Measurements from ENCODE around the gene RAX2.

RAX2 gene

DNA sequence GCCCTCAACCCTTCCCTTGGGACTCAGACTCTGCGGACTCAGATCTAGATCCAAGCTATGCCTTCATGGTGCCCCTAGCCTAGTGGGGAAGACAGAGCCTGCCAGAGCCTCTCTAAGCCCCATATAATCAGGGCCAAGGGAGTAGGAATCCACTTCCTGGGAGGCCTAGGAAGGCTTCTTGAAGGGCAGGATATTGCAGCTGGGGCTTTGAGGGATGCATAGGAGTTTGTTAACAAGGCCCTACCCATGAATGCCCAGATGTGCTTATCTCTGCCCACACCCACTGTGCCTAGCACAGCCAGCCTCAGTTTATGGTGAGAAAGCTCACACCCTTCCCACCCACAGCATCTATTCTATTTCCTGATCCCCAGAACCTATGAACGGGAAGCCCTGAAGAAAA lies 21.8 kb downstream of the RAX2 start:
- H3K27ac ChIP-seq (ENCODE audit: low read depth, low read length) = no peak overlapping the region
- peaks cover 18 to 57% of the 10 kb centered on the region in 2 donors for H3K36me3 ChIP-seq (ENCODE audit: control insufficient read depth in 1 of 2, insufficient read depth in 2 of 2, low read length in 2 of 2)
- no peaks in the 10 kb centered on the region for H3K4me1 ChIP-seq (ENCODE audit: control insufficient read depth in 1 of 2, insufficient read depth in 2 of 2, low read length in 2 of 2)
- no peak overlapping the region for H3K4me3 ChIP-seq (ENCODE audit: low read depth in 1 of 2, low read length in 2 of 2)
- H3K9ac ChIP-seq (ENCODE audit: low read depth in 1 of 2, low read length in 2 of 2) = no peak overlapping the region
- H3K27me3 ChIP-seq (ENCODE audit: control insufficient read depth in 1 of 2, insufficient read depth in 2 of 2, low read length in 2 of 2) = no peaks in the 10 kb centered on the region
- no peaks in the 10 kb centered on the region for H3K9me3 ChIP-seq (ENCODE audit: control insufficient read depth in 1 of 2, low read length in 2 of 2)

DNA sequence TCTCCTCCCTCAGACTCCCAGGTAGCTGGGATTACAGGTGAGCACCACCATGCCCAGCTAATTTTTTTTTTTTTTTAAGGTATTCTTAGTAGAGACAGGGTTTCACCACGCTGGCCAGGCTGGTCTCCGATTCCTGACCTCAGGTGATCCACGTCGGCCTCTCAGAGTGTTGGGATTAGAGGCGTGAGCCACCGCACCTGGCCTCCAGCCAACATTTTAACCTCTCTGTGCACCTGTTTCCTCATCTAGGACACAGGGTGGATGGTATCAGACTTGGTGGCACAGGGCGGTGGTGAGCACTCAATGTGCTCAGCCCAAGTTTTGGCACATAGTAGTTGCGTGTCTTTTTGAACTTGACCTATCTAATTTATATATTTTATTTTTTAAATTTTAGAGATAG lies 23.1 kb downstream of the RAX2 start:
- H3K36me3 ChIP-seq (ENCODE audit: control insufficient read depth in 1 of 2, insufficient read depth in 2 of 2, low read length in 2 of 2) = peaks cover 18 to 57% of the 10 kb centered on the region in 2 donors

GRCh38 chr19:3746371-3747056 lies 25.5 kb downstream of the RAX2 start:
- Histone ChIP-seq H3K4me3 (ENCODE audit: low read depth in 1 of 2, low read length in 2 of 2) (no peak overlapping the region), H3K36me3 (ENCODE audit: control insufficient read depth in 1 of 2, insufficient read depth in 2 of 2, low read length in 2 of 2) (peaks cover 16 to 59% of the 10 kb centered on the region in 2 donors), H3K27me3 (ENCODE audit: control insufficient read depth in 1 of 2, insufficient read depth in 2 of 2, low read length in 2 of 2) (no peaks in the 10 kb centered on the region), H3K27ac (ENCODE audit: low read depth, low read length) (no peak overlapping the region), H3K9me3 (ENCODE audit: control insufficient read depth in 1 of 2, low read length in 2 of 2) (no peaks in the 10 kb centered on the region), H3K9ac (ENCODE audit: low read depth in 1 of 2, low read length in 2 of 2) (no peak overlapping the region), H3K4me1 (ENCODE audit: control insufficient read depth in 1 of 2, insufficient read depth in 2 of 2, low read length in 2 of 2) (no peaks in the 10 kb centered on the region)

More for the DNA sequence above, 23.1 kb downstream of the RAX2 start:
- Histone ChIP-seq H3K27ac (ENCODE audit: low read depth, low read length) (no peak overlapping the region), H3K4me3 (ENCODE audit: low read depth in 1 of 2, low read length in 2 of 2) (no peak overlapping the region), H3K27me3 (ENCODE audit: control insufficient read depth in 1 of 2, insufficient read depth in 2 of 2, low read length in 2 of 2) (no peaks in the 10 kb centered on the region), H3K9me3 (ENCODE audit: control insufficient read depth in 1 of 2, low read length in 2 of 2) (no peaks in the 10 kb centered on the region), H3K9ac (ENCODE audit: low read depth in 1 of 2, low read length in 2 of 2) (no peak overlapping the region), H3K4me1 (ENCODE audit: control insufficient read depth in 1 of 2, insufficient read depth in 2 of 2, low read length in 2 of 2) (no peaks in the 10 kb centered on the region)

- Histone ChIP-seq H3K9ac (ENCODE audit: low read depth in 1 of 2, low read length in 2 of 2) (no peak overlapping the region), H3K4me3 (ENCODE audit: low read depth in 1 of 2, low read length in 2 of 2) (no peak overlapping the region), H3K4me1 (ENCODE audit: control insufficient read depth in 1 of 2, insufficient read depth in 2 of 2, low read length in 2 of 2) (no peaks in the 10 kb centered on the region), H3K36me3 (ENCODE audit: control insufficient read depth in 1 of 2, insufficient read depth in 2 of 2, low read length in 2 of 2) (peaks cover 10 to 52% of the 10 kb centered on the region in 2 donors), H3K27me3 (ENCODE audit: control insufficient read depth in 1 of 2, insufficient read depth in 2 of 2, low read length in 2 of 2) (no peaks in the 10 kb centered on the region), H3K27ac (ENCODE audit: low read depth, low read length) (no peak overlapping the region), H3K9me3 (ENCODE audit: control insufficient read depth in 1 of 2, low read length in 2 of 2) (no peaks in the 10 kb centered on the region)
Measured at GRCh38 chr19:3745363-3746045, 26.5 kb downstream of the RAX2 start.

DNA sequence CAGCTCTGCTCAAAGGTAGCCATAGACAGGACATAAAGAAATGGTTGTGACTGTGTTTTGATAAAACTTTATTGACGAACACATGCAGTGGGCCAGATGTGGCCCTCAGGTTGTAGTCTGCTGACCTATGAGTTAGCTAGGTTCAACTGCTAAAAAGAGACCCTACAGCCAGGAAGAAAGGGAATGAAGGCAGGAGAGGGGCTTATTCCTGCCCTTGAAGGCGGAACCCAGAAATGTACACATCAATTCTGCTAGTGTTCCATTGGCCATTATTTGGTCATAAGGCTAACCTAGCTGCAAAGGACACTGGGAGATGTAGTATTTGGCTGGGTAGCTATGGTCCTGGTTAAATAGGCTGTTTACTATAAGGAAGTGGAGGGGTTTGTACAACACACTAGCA lies 28.5 kb downstream of the RAX2 start:
- Histone ChIP-seq H3K27ac (ENCODE audit: low read depth, low read length) (no peak overlapping the region), H3K9ac (ENCODE audit: low read depth in 1 of 2, low read length in 2 of 2) (no peak overlapping the region), H3K27me3 (ENCODE audit: control insufficient read depth in 1 of 2, insufficient read depth in 2 of 2, low read length in 2 of 2) (no peaks in the 10 kb centered on the region), H3K4me3 (ENCODE audit: low read depth in 1 of 2, low read length in 2 of 2) (no peak overlapping the region), H3K36me3 (ENCODE audit: control insufficient read depth in 1 of 2, insufficient read depth in 2 of 2, low read length in 2 of 2) (peaks cover 0 to 43% of the 10 kb centered on the region in 2 donors), H3K4me1 (ENCODE audit: control insufficient read depth in 1 of 2, insufficient read depth in 2 of 2, low read length in 2 of 2) (no peaks in the 10 kb centered on the region), H3K9me3 (ENCODE audit: control insufficient read depth in 1 of 2, low read length in 2 of 2) (no peaks in the 10 kb centered on the region)

GRCh38 chr19:3740431-3740830 lies 31.6 kb downstream of the RAX2 start:
- Histone ChIP-seq H3K9ac (ENCODE audit: low read depth in 1 of 2, low read length in 2 of 2) (no peak overlapping the region), H3K27me3 (ENCODE audit: control insufficient read depth in 1 of 2, insufficient read depth in 2 of 2, low read length in 2 of 2) (no peaks in the 10 kb centered on the region), H3K27ac (ENCODE audit: low read depth, low read length) (no peak overlapping the region), H3K9me3 (ENCODE audit: control insufficient read depth in 1 of 2, low read length in 2 of 2) (no peaks in the 10 kb centered on the region), H3K4me1 (ENCODE audit: control insufficient read depth in 1 of 2, insufficient read depth in 2 of 2, low read length in 2 of 2) (no peaks in the 10 kb centered on the region), H3K36me3 (ENCODE audit: control insufficient read depth in 1 of 2, insufficient read depth in 2 of 2, low read length in 2 of 2) (peaks cover 14 to 53% of the 10 kb centered on the region in 2 donors), H3K4me3 (ENCODE audit: low read depth in 1 of 2, low read length in 2 of 2) (no peak overlapping the region)

- H3K36me3 ChIP-seq (ENCODE audit: control insufficient read depth in 1 of 2, insufficient read depth in 2 of 2, low read length in 2 of 2) = peaks cover 22 to 61% of the 10 kb centered on the region in 2 donors
Measured at GRCh38 chr19:3738477-3739220, 33.4 kb downstream of the RAX2 start.

GRCh38 chr19:3737487-3738205 lies 34.4 kb downstream of the RAX2 start:
- Histone ChIP-seq H3K27ac (ENCODE audit: low read depth, low read length) (no peak overlapping the region), H3K4me3 (ENCODE audit: low read depth in 1 of 2, low read length in 2 of 2) (no peak overlapping the region), H3K27me3 (ENCODE audit: control insufficient read depth in 1 of 2, insufficient read depth in 2 of 2, low read length in 2 of 2) (no peaks in the 10 kb centered on the region), H3K9me3 (ENCODE audit: control insufficient read depth in 1 of 2, low read length in 2 of 2) (no peaks in the 10 kb centered on the region), H3K4me1 (ENCODE audit: control insufficient read depth in 1 of 2, insufficient read depth in 2 of 2, low read length in 2 of 2) (no peaks in the 10 kb centered on the region), H3K36me3 (ENCODE audit: control insufficient read depth in 1 of 2, insufficient read depth in 2 of 2, low read length in 2 of 2) (peaks cover 25 to 62% of the 10 kb centered on the region in 2 donors), H3K9ac (ENCODE audit: low read depth in 1 of 2, low read length in 2 of 2) (no peak overlapping the region)

More at GRCh38 chr19:3738477-3739220, 33.4 kb downstream of the RAX2 start:
- Histone ChIP-seq H3K9me3 (ENCODE audit: control insufficient read depth in 1 of 2, low read length in 2 of 2) (no peaks in the 10 kb centered on the region), H3K4me3 (ENCODE audit: low read depth in 1 of 2, low read length in 2 of 2) (no peak overlapping the region), H3K27me3 (ENCODE audit: control insufficient read depth in 1 of 2, insufficient read depth in 2 of 2, low read length in 2 of 2) (no peaks in the 10 kb centered on the region), H3K9ac (ENCODE audit: low read depth in 1 of 2, low read length in 2 of 2) (no peak overlapping the region), H3K4me1 (ENCODE audit: control insufficient read depth in 1 of 2, insufficient read depth in 2 of 2, low read length in 2 of 2) (no peaks in the 10 kb centered on the region), H3K27ac (ENCODE audit: low read depth, low read length) (no peak overlapping the region)

DNA sequence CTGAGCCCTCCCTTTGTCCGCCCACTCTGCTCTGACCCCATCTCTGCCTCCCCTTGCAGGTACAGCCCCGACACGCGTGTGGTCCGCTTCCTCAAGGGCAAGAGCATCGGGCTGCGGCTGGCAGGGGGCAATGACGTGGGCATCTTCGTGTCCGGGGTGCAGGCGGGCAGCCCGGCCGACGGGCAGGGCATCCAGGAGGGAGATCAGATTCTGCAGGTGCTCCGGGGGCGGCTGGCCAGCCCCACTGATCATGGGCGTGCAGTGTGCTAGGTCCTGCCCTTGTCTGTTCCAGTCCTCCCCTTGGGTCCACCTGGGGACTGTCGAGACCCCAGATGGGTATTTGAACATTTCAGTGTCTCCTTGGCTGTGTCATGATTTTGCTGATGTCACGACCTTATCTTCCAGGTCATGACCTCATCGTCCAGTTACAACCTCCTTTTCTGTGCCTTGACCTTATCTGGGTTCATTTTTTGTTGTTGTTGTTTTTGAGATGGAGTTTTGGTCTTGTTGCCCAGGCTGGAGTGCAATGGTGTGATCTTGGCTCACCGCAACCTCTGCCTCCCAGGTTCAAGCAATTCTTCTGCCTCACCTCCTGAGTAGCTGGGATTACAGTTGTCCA lies 35.8 kb downstream of the RAX2 start:
- Histone ChIP-seq H3K9me3 (ENCODE audit: control insufficient read depth in 1 of 2, low read length in 2 of 2) (no peaks in the 10 kb centered on the region), H3K27ac (ENCODE audit: low read depth, low read length) (no peak overlapping the region), H3K9ac (ENCODE audit: low read depth in 1 of 2, low read length in 2 of 2) (no peak overlapping the region), H3K36me3 (ENCODE audit: control insufficient read depth in 1 of 2, insufficient read depth in 2 of 2, low read length in 2 of 2) (peaks cover 31 to 67% of the 10 kb centered on the region in 2 donors), H3K4me3 (ENCODE audit: low read depth in 1 of 2, low read length in 2 of 2) (no peak overlapping the region), H3K4me1 (ENCODE audit: control insufficient read depth in 1 of 2, insufficient read depth in 2 of 2, low read length in 2 of 2) (no peaks in the 10 kb centered on the region), H3K27me3 (ENCODE audit: control insufficient read depth in 1 of 2, insufficient read depth in 2 of 2, low read length in 2 of 2) (no peaks in the 10 kb centered on the region)
